Tibial artery (tissue), 4 donors: Measurements from ENCODE around the gene SCAPER.

Experiments
- DNase-seq, 2 donors: peaks; one replicate each; pipeline ENCODE4 v3.0.0-alpha.2; 2019
- H3K27ac ChIP-seq, 2 donors: fragments of 200-600 bp; sonication (generic) in 1 of 2; 1 replicate in 1 of 2; 2 replicates in 1 of 2; pipeline ENCODE4 v1.5.1; 2018 to 2019; ENCODE audit warnings: mild to moderate bottlenecking in 1 of 2
- H3K27me3 ChIP-seq, 2 donors: fragments of 200-600 bp; sonication (generic) in 1 of 2; one replicate each; pipeline versions ENCODE4 v1.5.1 to v1.6.0; 2016 to 2019
- H3K36me3 ChIP-seq, 3 donors: fragments of 200-600 bp; sonication (generic) in 2 of 3; one replicate each; pipeline ENCODE4 v1.5.1; 2016 to 2019; ENCODE audit warnings: mild to moderate bottlenecking in 2 of 3
- H3K4me1 ChIP-seq, 4 donors: fragments of 200-600 bp; sonication (generic) in 2 of 4; 1 replicate in 3 of 4; 2 replicates in 1 of 4; pipeline ENCODE4 v1.5.1; 2016 to 2019
- H3K4me3 ChIP-seq, 2 donors: fragments of 200-600 bp; sonication (generic) in 1 of 2; 1 replicate in 1 of 2; 2 replicates in 1 of 2; pipeline ENCODE4 v1.5.1; 2018 to 2019; ENCODE audit warnings: mild to moderate bottlenecking in 2 of 2
- H3K9me3 ChIP-seq, 3 donors: fragments of 200-600 bp; sonication (generic) in 1 of 3; one replicate each; pipeline ENCODE4 v1.5.1; 2016 to 2019
- CTCF ChIP-seq, 2 experiments: fragments of 200-600 bp in 1 of 2; fragments of 450-650 bp in 1 of 2; IDR thresholded peaks; one replicate each; pipeline ENCODE4 v1.5.1; 2017 to 2019; ENCODE audit warnings: antibody characterized with exemption in 2 of 2, mild to moderate bottlenecking in 1 of 2, moderate library complexity in 1 of 2
- intact Hi-C: fragments of 100-400 bp; cut with DNase I; formaldehyde crosslinking; loops from one replicate; pipeline ENCODE4 v1.15.0; 2023; ENCODE audit warnings: low total_unique reads

Gene SCAPER

GRCh38 chr15:76682259-76682658 lies 222.9 kb downstream of the SCAPER start:
- no peak overlapping the region for H3K27ac ChIP-seq
- TF ChIP-seq CTCF (IDR thresholded peaks at IDR 0.05): no peak
- intact Hi-C loops: no loop called here

GRCh38 chr15:76678766-76679165 lies 226.4 kb downstream of the SCAPER start:
- DNase-seq: no peak
- Histone ChIP-seq H3K27me3 (no peaks in the 10 kb centered on the region), H3K9me3 (peaks cover 0 to 4% (median 0%) of the 10 kb centered on the region in 3 donors), H3K36me3 (peaks cover 0 to 12% (median 5%) of the 10 kb centered on the region in 3 donors), H3K4me1 (no peaks in the 10 kb centered on the region), H3K27ac (no peak overlapping the region), H3K4me3 (no peak overlapping the region)
- no peak for TF ChIP-seq CTCF (IDR thresholded peaks at IDR 0.05)
- intact Hi-C loops: no loop called here

More at GRCh38 chr15:76682259-76682658, 222.9 kb downstream of the SCAPER start:
- Histone ChIP-seq H3K9me3 (peaks cover 0 to 6% (median 0%) of the 10 kb centered on the region in 3 donors), H3K4me1 (no peaks in the 10 kb centered on the region), H3K27me3 (no peaks in the 10 kb centered on the region), H3K36me3 (peaks cover 0 to 12% (median 5%) of the 10 kb centered on the region in 3 donors), H3K4me3 (no peak overlapping the region)
- no peak for DNase-seq

GRCh38 chr15:76674883-76675282 lies 230.3 kb downstream of the SCAPER start:
- Histone ChIP-seq H3K4me3 (no peak overlapping the region), H3K4me1 (no peaks in the 10 kb centered on the region), H3K36me3 (no peaks in the 10 kb centered on the region), H3K27ac (no peak overlapping the region), H3K9me3 (no peaks in the 10 kb centered on the region), H3K27me3 (no peaks in the 10 kb centered on the region)
- TF ChIP-seq CTCF (IDR thresholded peaks at IDR 0.05): no peak
- intact Hi-C loops: no loop called here
- DNase-seq: no peak

- TF ChIP-seq CTCF (IDR thresholded peaks at IDR 0.05): no peak
- H3K27ac ChIP-seq: no peak overlapping the region
- DNase-seq: no peak
- H3K36me3 ChIP-seq: peaks cover 0 to 9% (median 0%) of the 10 kb centered on the region in 3 donors
- H3K4me1 ChIP-seq: no peaks in the 10 kb centered on the region
- H3K4me3 ChIP-seq: no peak overlapping the region
- H3K9me3 ChIP-seq: no peaks in the 10 kb centered on the region
- intact Hi-C loops: no loop called here
- no peaks in the 10 kb centered on the region for H3K27me3 ChIP-seq
Measured at GRCh38 chr15:76669521-76670207, 235.5 kb downstream of the SCAPER start.

GRCh38 chr15:76668900-76669299 lies 236.2 kb downstream of the SCAPER start:
- Histone ChIP-seq H3K4me3 (no peak overlapping the region), H3K9me3 (no peaks in the 10 kb centered on the region), H3K36me3 (peaks cover 0 to 10% (median 4%) of the 10 kb centered on the region in 3 donors), H3K27me3 (no peaks in the 10 kb centered on the region), H3K4me1 (no peaks in the 10 kb centered on the region), H3K27ac (no peak overlapping the region)
- no peak for DNase-seq
- TF ChIP-seq CTCF (IDR thresholded peaks at IDR 0.05): no peak
- intact Hi-C loops: no loop called here
